NCI-H2171 treated with DMSO at 0.1 percent for 48 hours (cell line): ENCODE results near the gene RRAGC.
A peak's percentile ranks its signal among the peaks of the same experiment; 100 is the strongest.

ENCODE experiments used
- DNase-seq: peaks from one replicate; lab custom pipeline; 2025; lab: John Stamatoyannopoulos, UW

The RRAGC gene, protein sequence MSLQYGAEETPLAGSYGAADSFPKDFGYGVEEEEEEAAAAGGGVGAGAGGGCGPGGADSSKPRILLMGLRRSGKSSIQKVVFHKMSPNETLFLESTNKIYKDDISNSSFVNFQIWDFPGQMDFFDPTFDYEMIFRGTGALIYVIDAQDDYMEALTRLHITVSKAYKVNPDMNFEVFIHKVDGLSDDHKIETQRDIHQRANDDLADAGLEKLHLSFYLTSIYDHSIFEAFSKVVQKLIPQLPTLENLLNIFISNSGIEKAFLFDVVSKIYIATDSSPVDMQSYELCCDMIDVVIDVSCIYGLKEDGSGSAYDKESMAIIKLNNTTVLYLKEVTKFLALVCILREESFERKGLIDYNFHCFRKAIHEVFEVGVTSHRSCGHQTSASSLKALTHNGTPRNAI

DNA sequence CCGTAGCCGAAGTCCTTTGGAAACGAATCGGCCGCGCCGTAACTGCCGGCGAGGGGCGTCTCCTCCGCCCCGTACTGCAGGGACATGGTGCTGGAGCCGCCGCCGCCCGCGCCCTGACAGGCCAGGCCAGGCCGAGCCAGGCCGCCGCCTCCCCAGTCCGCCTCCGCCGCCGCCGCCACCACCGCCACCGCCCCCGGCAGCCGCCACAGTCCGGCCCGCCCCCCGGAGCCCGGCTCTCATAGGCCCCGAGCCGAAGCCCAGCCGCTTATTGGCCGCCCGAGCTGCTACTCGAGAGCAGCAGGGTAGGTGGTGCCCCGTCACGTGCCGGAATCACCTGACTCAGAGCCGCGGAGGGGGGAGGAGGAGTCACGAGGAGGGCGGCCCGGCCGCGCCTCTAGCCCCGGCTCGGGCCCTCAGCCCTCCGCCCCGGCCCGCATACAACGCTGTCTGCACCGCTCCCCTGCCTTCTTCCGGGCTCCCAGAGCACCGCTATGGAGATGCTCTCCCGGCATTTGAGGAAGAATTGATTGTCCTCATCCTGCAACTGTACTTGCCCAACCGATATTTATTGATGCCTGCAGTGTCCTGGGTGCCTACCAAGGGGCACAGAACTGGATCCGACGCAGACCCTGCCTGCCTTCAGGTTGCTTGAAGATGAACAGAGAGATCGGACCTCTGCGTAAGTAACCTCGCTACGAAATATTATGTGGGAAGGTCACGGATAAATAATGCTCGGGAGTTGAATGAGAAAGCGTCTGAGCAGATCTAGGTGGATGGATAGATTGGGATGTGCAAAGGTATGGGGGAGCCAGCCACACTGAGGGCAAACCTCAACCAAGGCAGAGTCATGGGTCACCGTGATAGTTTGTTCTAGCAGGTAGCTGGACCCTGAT, at the start of gene RRAGC:
RRAGC (minus strand) TSS at position 212 of the 893 bp plus-strand sequence; CDS start at position 86, 126 bp downstream.
- DNase-seq, result peak; percentile 93

DNA sequence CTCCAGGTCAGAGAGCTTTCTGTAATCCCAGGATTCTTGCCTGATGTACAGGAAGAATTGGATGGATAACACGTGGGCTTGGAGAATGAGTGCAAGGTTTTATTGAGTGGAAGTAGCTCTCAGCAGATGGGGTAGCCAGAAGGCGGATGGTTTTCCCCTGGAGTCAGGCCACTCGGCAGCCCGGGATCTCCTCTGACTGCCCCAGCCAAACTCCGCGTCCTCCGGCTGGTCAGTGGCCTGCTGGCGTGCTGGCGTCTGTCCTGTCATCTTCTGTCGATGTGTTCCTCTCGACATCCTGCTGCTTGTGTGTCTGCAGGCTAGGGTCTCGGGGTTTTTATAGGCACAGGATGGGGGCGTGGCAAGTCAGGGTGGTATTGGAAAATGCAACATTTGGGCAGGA, 49.2 kb upstream of the RRAGC start:
- DNase-seq, result no peak

DNA sequence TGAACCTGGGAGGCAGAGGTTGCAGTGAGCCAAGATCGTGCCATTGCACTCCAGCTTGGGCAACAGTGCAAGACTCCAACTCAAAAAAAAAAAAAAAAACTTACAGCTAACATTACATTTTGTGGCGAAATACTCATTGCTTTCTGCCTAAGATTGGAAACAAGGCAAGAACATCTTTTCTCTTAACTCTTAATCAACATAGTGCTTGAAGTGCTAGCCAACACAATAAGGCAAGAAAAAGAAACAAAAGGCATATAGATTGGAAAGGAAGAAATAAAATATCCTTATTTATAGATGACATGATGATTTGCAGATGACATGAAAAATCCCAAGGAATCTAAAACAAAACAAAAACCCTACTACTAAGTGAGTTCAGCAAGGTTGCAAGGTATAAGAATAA, 46.4 kb upstream of the RRAGC start:
- no peak for DNase-seq

DNA sequence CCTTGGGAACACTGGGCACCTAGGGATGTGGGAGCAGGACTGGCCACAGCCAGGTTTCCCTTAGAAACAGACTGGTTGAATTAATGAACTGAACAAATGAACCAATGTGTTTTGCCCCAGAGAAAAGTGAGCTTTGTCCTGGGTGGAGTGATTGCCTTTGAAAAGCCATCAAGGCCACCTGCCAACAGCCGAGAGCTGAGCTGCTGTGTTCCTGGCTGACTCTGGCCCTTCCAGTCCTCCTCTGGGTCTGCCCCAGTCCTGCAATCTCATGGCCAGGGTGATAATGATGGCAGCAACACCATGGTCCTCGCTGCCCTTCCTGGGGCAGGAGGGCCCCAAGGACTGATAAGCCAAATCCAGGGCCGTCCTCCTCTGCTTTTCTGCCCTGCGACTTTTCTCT, 40.0 kb upstream of the RRAGC start:
- DNase-seq, result no peak

DNA sequence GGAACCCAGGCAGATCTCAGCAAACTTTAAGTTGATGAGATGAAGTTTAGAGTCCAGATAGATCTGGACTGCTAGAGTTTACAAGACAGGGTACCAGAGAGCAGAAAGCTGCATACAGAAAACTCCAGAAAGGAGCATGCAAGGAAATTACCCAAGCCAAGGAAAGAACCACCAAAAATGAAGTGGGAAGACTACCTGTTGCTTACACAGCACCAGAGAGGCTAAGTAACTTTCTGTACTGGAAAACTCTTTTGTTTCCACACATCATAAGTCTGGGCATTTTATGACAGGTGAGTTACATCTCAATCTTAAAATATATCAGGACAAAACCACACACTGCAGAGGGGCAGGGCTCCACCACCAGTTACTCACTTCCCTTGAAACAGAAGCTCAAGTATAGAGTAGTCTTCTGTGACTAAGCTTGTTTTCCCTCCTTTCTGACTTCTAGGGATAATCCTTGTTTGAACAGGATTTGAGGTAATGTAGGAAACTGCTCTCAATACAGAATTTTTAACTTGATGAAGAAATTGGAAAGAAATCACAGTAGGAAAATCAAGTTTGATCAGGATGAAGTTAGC, 39.2 kb upstream of the RRAGC start:
- DNase-seq, result no peak

DNA sequence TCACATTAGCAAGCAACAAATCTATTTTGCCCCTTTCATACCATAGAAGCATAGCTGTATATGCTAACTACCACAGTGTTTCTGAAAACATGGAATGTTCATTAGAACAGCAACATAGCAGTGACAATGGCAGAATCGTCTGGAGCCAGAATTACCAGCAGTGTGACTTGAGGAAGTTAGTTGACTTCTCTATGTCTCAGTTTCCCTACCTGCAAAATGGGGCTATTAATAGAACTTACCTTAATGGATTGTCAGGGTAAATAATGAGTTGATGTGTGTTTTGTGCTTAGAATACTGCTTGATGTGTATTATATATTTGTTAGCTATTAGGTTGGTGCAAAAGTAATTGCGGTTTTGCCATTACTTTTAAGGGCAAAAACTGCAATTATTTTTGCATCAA, 36.6 kb upstream of the RRAGC start:
- DNase-seq, result no peak

DNA sequence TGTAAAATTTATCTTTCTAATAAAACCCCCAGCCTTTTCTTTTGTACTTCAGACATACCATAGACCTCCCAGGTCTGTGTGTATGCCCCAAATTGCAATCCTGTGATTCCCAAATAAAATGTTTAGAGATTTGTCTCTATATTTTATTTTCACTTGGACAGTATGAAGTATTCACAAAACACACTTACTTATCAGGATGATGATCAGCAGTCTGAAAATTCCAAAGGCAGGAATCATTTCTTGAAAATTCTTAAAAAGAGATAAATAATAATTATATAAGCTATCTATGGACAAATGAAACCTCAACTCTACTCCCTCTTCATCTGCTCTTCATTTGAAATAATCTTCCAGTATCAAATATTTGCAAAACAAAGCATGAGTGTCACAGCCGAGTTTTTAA, 33.4 kb upstream of the RRAGC start:
- no peak for DNase-seq

DNA sequence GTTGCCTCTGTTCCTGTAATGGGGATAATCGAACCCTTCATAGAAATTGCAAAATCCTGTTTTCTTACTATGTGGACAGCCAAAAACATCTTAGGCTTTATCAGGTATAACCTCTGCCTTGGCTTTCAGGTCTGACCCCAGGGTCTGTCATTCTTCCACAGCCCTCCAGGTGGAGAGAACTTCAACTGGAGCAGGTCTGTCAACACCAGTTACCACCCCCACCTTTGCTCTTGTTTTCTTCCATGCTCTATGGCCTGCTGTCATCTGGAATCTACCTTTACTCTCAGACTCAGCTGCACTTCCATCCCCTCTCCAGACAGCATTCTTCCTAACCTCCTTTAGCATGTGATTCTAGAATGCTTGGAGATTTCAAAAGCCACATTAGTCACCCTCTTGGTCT, 32.2 kb upstream of the RRAGC start:
- no peak for DNase-seq

DNA sequence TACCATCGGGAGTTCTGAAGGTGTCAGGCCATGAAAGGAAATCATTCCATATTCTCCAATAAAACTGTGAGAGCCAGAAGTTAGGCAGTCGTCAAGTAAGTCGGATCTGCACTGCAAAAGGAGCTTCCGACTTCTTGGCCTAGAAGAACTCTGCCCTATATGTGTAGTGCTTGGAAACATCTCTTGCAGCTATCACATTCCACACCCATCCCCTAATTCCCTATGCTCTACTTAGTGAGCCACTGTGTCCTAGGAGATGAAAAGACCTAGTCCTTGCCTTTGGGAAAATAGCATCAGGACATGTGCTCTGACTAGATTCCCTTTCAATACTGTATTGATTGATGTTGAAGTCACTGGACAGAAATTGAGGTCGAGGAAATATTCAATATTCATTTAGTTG, 30.0 kb upstream of the RRAGC start:
- no peak for DNase-seq

DNA sequence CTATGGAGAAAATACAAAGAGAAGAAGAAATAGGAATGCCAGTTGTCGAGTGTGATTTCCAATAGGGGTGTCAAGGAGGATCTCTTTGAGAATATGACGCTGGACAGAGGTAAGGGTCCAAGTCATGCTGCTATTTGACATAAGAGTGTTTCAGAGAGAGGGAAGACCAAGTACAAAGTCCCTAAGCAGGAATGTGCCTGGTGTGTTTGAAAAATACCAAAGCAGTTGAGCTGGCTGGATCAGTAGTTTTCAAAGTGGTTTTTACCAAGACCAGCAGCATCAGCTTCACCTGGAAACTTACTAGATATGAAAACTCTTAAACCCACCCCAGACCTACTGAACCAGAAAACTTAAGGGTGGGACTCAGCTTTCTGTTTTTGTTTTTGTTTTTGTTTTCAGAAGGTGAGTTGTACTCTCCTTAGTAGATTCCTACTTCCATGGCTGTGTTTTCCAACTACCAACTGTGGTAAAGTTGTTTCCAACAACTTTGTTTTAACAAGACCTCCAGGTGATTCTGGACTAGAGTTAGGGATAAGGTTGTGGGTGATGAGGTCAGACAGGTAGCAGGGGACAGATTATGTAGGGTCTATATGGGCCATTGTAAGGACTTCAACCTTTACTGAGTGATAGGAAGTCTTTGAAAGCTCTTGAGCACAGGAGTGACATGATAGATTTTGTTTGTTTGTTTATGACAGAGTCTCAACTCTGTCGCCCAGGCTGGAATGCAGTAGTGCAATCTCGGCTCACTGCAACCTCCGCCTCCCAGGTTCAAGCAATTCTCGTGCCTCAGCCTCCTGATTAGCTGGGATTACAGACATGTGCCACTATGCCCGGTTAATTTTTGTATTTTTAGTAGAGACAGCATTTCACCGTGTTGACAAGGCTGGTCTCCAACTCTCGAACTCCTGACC, 29.1 kb upstream of the RRAGC start:
- DNase-seq, result no peak

DNA sequence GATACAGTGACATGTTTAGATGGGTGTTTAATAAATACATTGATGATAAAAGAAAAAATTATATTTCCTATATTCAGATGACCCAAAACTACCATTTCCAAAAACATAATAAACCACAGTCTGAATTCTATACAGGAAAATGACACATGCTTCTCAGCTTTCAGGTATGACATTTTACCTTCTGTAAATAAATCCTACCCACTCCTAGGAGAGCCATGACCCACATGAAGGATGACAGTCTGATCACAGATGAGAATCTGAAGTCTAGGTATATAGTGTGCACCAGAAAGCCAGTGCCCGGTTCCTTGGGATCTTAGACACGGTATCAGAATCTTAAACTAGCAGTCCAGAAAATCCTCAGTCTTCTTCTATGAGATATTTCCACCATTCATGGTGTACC, 25.5 kb upstream of the RRAGC start:
- no peak for DNase-seq

DNA sequence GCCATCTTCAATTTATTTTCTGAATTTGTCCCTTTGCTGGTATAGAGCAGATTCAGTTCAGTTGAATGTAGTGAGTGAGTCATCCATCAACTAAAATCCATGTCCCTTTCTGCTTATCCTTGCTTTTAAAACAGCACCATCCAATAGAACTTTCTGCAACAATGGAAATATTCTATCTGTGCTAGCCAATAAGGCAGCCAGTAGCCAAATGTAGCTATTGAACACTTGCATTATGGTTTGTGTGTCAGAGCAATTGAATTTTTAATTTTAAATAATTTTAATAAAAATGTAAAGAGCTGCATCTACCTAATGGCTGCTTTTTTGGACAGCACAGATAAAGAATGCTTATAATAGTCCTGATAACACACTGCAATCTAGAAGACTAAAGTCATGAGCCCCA, 21.9 kb upstream of the RRAGC start, which contains the start of gene GJA9:
GJA9 (minus strand) TSS at position 101 of the 400 bp plus-strand sequence. CDS start 5,489 bp downstream, outside the sequence.
- DNase-seq, result no peak

DNA sequence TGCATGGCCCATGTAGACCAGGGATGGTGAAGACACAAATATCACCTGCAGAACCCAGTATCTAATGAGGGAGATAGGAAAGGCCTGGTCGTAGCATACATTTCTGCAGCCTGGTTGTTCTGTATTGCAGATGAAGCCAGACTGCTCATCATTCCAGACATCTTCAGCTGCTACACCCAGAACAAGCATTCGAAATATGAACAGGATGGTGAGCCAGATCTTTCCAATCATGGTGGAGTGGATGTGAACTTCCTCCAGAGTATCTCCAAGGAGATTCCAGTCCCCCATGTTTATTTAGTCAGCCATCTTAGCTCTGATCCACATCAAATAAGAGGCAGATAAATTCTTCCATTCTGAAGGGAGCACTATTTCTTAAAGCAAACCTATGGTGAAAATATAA, 16.2 kb upstream of the RRAGC start:
- no peak for DNase-seq

DNA sequence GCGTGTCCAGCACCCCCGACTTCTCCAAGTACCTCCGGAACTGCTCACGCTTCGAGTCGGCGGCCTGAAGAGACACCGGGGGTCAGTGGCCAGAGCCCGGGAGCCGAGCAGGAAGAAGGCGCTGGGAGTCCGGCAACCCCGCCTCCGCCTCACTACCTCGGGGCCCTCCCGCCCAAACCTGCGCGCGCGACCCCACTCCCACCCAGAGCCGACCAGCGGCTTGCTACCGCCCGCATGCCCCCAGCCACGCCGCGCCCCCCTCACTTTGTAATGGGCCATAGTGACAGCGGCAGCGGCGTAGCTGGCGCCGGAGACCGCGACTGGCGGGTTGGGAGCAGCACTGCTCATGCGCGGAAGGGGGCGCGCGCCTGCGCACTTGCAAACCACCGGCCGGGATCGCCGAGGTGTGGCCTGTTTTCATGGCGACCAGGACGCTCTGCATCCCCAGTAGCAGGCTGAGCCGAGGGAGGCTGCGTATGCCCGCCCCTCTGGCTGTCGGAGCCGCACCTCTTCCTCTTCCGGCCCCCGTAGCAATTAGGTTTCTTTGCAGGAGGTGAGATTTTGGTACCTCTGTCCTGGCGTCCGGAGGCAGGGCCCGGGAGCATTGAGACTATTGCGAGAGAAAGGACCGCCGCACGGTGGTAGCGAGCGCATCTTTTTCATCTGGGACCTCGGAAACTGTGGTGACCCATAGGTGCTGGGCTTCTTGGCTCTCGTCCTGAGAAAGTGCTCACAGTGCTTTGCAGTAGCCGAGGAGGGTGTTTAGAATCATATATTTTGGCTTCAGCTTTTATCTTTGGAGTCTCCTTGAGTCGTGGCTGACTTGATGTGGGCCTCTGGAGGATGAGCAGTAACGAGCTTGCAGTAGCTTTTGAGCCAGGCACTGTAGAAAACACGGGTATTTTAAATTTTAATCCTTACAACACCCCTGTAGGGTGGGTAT, 13.7 kb upstream of the RRAGC start, which contains the start of gene MYCBP:
MYCBP (minus strand) TSS at position 322 of the 943 bp plus-strand sequence; CDS start at position 279, 43 bp downstream.
- DNase-seq, result peak; percentile 94

DNA sequence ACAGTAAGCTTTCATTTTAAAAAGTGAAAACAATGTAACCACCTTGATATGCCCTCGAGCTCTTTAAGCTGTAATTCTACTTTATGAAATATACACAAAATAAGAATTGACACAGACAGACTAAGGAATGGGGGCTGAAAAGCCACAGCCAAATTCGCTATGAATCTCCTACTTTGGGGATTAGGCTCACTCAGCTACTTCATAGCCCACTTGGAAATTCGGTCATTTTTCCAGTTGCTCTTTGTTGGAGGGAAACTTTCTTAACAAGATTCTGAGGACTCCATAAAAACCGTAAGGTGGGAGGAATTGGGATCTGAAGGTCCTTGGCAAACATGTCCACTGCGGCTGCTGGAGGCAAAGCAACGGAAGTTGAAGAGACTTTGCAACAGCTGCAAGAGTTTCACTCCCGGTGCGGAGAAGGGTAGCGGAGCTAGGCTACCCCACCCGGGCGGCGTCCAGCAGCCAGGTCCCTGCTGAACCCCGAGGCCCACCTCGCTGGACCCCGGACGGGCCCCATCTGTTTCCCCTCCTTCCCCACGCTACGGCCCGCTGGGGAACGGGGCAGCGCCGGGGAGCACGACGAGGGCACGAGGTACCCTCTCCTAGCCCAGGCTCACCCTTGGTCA, 12.9 kb upstream of the RRAGC start:
- DNase-seq, result no peak

DNA sequence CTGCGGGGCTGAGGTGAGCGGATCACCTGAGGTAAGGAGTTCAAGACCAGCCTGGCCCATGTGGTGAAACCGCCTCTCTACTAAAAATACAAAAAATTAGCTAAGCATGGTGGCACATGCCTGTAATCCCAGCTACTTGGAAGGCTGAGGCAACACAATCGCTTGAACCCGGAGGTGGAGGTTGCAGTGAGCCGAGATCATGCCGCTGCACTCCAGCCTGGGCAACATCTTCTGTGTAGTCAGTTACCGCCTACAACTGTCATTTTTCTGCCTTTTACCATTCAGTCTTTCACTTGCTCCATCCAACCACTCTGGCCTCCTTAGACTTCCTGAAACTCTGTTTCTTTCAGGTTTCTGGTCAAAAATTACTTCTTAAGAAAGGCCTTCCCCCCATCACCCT, 11.4 kb upstream of the RRAGC start:
- DNase-seq, result no peak

DNA sequence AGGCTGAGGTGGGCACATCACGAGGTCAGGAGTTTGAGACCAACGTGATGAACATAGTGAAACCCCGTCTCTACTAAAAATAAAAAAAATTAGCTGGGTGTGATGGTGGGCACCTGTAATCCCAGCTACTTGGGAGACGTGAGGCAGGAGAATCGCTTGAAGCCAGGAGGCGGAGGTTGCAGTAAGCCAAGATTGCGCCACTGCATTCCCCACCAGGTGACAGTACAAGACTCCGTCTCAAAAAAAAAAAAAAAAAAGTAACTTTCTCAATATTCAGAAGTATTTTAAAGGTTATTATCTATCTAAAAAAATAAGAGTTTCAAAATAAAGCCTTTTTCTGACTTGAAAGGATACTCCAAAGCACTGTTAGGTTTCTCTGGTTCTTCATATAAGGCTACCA, 7.6 kb upstream of the RRAGC start:
- DNase-seq, result no peak

DNA sequence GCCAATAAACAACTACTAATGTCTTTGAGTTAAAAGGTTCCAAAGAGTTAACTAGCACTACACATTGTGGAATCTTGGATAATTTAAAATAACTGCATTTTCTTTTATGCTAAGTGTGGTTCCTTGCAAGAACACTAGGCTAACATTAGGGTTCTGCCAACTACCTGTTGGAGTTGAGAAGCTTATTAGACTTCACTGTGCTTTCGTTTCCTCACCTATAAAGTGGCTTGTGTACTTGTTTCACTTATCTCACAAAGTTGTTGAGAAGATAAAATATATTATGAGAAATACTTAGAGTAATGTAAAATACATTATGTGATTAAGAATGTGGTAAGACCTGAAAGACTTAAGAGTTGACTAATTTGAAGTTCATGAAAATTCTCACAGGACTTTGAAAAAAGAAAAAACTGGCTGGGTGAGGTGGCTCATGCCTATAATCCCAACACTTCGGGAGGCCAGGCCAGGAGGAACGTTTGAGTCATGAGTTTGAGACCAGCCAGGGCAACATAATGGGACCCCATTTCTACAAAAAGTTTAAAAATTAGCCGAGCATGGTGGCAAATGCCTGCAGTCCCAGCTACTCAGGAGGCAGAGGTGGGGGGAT, 5.6 kb upstream of the RRAGC start:
- DNase-seq, result no peak

DNA sequence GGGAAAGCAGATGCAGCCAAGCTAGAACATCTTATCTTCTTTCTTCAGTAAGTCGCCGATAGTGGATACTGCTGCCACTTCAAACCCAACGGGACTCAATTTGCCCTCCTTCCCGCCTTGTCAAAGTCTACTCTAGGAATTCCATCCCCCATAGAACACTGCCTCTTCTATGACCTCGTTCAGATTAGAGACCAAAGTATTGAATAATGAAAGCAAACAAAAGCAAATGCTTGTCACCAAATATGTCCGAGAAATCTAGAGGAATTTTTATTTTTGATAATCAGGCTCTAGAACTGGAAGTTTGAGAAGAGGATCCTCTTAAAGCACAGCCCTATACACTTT, 853 bp upstream of the RRAGC start:
- DNase-seq, result peak; percentile 3
